Germinal center (tissue), 1 donor: ENCODE results near the gene SMYD3.

ENCODE experiments used
- DNase-seq: peaks from one replicate; pipeline ENCODE4 v3.0.0; 2012; ENCODE audit warnings: mixed read lengths, low spot score

Gene SMYD3

GRCh38 chr1:246304484-246305259 is 202.4 kb downstream of the SMYD3 start:
- DNase-seq: no peak

DNA sequence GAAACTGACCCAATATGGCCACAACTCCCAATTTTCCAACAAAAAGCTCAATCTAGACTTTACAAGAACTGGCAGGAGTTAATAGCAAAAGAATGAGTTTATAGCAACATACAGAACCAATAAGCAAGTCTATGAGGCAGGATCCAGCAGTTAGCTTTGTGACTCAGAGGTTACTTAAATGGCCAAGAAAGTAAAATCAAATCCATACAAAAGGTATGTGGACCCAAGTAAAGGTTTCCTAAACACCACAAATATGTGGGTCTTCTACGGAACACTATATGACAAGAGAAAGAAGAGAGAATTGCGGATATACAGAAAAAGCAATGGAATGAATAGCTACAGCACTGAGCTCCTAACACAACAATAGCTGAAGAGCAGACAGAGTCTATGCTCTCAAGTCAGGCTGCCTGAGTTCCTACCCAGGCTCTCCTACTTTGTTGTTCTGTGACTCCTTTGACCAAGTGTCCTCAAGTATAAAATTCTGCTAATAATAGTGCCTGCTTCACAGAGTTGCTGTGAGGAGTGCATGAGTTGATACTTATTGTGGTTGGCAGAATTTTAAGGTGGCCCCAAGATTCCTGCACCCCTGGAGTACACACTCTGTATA is 204.3 kb downstream of the SMYD3 start:
- no peak for DNase-seq

DNA sequence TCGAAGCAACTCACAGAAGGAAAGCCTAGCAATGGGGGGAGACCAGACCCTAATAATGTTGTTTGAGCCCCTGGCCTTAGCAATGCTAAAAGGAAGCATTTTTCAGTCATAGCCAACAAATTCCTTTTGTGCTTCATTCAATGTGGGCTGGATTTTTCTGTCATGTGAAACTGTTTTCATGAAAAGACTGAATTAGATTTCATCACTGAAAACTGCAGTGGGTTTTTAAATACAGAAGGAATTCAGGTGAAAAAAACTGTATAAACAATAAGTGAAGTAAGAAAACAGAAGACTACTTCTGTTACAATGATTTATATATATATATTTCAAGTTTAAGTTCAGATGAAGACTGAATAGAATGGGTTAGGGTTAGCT is 204.8 kb downstream of the SMYD3 start:
- no peak for DNase-seq

DNA sequence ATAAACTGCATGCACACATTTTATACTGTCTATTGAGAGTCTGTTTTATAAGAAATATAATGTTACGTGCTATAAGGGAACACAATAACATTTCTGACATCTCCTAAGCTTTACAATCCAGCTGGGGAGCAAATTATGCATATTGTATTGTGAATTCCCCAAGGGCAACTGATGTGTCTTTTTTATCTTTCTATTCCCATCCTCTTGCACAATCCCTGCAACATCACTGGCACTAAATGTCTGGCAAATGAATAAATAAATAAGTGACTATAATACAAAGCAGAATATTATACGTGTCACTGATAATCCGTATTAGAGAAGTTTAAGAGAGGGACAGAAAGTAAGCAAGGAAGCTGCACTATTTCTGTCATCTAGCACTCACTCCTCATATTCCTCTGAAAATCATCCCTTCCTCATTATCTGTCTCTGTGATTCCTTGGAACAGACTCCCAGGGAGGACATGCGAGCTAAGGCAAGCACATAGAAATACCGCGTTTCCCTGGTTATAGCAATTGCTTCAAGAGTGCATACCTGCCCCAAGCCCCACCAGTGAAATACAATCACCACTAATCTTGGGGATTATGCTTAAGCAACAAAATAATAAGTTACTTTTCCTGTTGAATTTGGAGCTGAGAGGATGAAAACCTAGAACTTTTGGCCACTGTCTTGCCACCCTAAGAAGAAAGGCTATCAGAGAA is 205.4 kb downstream of the SMYD3 start:
- DNase-seq: no peak

DNA sequence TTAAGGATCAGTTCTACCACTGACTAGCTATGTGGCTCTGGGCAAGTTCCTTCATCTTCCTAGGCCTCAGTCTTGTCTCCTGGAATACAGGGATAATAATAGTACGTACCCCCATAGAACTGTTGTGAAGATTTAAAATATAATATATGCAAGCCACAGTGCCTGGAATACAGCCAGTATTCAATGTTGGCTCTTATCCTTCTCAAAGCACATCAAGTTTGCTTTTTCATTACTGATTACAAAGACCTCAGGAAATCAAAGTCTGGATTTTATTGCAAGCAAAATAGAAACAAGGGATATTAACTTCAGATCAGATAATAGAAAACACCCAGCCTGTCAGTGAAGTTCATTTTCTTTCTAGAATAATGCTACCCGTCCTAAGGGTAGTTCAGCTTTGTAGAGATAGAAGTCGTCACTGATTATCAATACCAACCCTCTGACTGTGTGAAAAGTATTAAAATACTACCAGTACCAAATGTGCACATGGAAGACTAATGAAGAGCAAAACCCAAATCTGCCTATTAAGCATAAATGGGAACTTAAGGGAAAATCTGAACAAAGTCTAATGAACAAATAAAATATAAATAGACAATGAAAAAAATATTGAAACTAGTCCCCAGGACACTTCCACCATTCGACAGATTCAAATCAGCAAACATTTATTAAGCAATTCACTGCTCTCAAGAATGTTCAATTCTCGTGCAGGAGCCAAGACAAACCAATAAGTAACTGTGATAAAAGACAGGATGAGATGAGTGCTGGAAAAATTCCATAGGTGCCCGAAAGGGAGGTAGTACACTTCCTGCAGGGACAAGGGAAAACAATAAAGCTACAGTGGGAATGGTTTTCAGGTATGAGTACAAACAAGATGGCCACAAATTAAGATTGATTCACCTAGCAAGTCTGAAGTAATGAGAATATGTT is 206.2 kb downstream of the SMYD3 start:
- DNase-seq: no peak

DNA sequence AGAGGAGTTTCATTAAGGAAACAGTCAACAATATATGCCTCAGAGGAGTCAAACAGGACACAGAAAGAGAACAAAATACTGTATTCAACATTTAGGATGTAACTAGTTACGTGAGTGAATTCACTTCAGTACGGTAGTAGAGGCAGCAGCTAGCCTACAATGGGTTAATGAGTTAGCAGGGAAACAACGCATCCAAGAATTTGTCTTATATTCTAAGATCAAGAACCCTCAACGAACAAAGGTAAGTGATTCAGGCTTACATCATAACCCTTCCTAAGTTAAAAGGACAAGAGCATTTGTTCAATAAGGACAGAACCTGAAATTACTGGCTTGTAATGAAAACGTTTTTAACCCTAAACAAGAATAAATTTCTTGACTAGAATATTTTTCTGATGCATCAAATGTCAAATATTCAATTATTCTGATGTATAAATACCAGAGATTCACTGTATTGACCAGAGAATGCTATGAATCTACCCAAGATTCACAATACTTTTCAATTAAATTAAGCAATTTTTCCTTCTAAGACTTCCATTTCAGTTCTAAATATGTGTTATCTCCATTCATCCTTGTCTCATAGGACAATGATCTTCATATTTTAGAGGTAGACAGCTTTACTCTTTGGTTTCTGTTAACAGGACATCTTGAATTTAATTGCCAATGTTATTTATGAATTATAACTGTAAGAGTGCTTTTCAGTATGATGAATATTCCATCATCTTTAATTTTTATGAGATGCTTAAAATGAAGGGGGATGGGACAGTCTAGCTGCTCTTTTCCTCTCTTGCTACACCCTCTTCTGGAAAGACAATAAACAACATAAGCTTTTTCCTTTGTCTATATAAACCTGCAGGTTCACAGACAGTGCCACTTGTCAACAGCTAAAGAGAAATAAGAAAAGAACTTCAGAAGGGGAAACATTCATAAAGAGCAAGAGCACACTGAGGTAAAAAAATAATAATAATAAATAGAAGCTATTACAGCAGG is 209.5 kb downstream of the SMYD3 start:
- no peak for DNase-seq

DNA sequence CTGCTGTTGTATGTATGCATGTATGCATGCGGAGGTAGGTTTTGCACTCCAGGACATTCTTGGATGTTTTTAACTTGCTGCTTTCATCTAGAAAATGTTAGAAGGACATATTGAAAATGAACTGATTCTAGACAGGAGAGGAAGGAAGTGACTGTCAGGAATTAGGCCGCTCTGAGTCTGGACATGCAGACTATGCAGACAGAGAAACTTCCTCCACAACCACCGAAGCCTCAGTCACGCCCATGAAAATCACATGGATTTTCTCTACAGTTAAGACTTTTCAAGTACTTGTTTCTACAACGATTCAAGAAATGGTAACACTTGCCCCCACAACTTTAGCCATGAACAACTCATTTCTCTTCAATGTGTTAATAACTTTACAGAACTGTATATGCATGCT is 211.1 kb downstream of the SMYD3 start:
- no peak for DNase-seq

DNA sequence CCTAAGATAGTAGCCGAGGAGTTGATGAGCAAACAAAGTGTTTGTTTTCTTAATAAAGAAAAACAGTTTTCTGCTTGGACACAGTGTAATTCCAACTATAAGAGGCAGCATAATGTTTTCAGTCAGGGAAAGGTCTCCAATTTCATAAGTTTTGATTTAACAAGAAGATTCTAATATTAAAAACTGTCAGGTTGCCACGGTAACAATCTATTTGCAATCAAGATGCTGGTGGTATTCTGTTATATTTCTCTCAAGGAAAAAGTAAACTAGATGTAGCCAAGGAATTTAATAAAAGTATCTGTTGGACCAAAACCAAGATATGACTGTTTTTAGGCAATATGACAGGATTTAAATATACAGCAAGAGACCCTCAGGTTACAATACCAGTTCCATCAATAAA is 211.7 kb downstream of the SMYD3 start:
- no peak for DNase-seq

DNA sequence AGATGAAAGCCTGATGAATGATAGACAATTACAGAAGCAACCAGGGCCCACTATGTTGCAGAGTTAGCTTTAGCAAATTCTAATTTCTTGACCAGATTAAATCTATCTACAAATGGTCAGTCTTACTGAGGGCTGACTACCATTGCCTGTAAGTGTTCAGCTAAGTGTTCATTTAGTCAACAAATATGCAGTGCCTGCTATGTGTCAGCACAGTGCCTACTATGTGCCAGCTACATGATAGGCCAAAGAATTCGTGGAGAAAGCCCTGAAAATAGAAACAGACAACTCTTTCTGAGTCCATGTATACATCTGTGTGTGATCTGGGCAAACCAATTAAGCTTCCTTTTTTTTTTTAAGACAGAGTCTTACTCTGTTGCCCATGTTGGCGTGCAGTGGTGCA is 212.8 kb downstream of the SMYD3 start:
- no peak for DNase-seq

GRCh38 chr1:246293366-246294121 is 213.5 kb downstream of the SMYD3 start:
- DNase-seq: no peak

DNA sequence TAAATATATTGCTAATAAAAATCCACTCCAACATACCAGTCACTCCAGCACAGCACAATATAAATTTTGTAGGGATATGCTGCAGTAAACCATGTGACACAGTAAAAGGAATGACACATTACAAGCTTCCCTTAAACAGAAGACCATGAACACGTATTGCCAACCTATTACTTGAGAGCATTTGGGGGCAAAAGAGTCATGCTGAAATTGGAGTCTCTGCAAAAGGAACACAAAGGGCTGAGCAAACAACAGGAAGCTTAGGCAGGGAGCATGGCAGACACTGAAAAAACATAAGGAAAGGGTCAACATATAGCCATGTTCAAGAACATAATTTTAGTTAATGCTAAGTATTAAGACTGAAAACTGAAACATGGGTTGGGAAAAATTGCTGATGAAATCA is 214.5 kb downstream of the SMYD3 start:
- no peak for DNase-seq

DNA sequence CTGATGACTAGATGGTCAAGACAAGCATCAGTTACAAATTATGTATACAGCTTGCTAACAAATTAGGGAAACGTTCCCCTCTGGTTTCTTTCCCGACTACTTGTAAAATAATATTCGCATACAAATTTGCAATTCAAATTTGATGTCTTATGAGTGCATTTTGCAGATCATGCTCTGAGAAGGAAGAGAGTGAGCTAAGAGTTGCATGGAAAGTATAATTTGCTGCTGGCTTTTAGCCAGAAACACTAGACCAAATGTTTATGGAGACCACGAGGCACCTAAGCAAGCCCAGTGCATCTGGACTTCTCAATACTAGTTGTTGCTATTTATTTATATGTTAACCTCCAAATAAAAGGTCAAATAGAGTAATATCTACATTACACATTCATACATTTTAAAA is 216.0 kb downstream of the SMYD3 start:
- DNase-seq: no peak

GRCh38 chr1:246283771-246284410 is 223.2 kb downstream of the SMYD3 start:
- DNase-seq: no peak

- no peak for DNase-seq
Observed at GRCh38 chr1:246281639-246282038, 225.4 kb downstream of the SMYD3 start.

DNA sequence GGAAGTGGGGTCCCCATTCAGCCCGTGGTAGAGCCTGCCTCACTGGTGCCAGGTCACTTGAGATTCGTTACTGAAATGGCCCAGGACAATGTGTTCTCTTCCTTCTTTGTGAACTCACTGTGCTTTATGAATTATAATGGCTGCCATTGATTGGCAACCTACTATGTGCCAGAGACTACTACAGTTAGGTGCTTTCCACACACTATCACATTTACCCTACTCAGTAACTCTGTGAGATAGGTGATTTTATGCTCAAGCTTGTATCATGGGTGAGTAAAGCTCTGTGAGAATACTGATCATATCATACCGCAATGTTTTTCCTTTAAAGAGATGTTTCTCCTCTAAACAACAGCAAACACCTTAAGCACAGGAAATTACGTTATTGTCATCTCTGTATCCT is 225.9 kb downstream of the SMYD3 start:
- no peak for DNase-seq

DNA sequence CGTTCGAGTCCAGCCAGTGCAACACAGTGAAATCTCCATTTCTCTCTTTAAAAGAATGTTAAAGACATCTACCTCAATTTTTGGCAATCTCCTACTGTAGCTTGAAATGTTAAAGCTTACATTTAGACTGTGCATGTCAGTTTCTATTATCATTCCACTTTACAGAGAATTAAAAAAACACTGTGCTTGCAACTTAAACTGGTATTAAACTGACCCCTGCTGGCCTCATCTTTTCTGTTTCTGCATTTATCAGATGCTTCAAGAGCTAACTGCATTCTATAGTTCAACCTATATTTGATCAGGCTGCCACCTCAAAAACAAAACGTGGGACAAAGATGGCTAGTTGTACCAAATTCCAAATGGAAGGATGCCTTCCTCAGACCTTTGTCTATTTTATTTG is 226.5 kb downstream of the SMYD3 start:
- DNase-seq: no peak

DNA sequence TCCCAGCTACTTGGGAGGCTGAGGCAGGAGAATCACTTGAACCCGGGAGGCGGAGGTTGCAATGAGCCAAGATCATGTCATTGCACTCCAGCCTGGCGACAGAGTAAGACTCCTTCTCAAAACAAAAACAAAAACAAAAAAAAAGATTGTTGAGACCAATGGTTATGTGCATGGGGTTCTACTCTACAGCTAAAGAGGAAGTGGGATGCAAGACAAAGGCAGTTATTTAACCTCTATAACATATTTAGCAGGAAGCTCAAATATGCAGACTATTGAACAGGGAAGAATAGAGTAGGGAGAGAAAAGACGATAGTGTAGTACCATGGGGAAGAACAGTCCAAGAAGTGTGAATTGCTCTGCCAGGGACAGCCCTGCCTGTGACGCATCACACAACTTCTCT is 227.7 kb downstream of the SMYD3 start:
- no peak for DNase-seq

- DNase-seq: no peak
Observed at GRCh38 chr1:246278371-246278770, 228.7 kb downstream of the SMYD3 start.

DNA sequence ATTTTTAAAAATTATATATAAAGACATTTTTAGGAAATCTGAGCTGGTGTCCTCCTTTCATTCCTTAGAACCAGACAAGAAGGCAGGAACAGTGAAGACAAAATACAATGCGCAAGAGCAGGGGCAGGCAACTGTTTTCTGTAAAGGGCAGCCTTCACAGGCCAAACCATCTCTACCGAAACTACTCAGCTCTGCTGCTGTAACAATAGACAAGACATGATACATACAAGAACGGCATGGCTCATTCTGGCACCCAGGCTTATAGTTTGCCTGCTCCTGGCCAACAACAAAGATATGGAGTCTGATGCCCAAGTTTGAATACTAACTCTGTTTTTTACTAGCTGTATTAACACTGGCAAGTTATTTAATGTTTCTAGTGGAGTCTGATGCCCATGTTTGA is 232.0 kb downstream of the SMYD3 start:
- DNase-seq: no peak

DNA sequence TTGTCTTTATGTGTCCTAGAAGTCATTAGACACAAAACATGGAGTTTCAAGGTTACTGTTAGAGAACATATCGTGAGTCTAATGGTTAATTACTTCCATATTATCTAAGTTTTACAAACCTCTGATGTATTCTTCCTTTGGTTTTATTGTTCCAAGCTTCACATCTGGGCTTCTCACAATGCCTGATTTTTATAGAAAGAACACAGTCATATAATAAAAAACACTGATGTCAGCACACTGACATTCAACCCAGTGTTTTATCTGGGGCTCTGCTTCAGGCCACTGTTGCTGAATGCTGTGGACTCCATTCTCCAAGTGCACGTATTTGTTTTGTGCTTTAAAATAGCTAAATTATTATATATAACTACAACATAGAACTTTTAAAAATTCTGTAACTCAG is 232.9 kb downstream of the SMYD3 start:
- no peak for DNase-seq
